ENCODE data around the gene PRF1. TPM values are rescaled to one million over a fixed set of nuclear protein-coding genes. Genes with fewer than 3 reads are reported as not detected.
"Not testable (repeated sequence)": the region's sequence is repeated elsewhere in the genome, so short reads cannot be mapped to it uniquely, and the experiment has no call there.

PRF1 gene
- total RNA-seq, 4 donors from 2014 or later = 0.18 to 2.1 (median 0.31) TPM; not detected in 1

GRCh38 chr10:70584909-70585544 lies 17.5 kb downstream of the PRF1 start:
- peaks cover 7 to 14% of the 10 kb centered on the region in 2 donors for H3K4me1 ChIP-seq
- H3K36me3 ChIP-seq = no peaks in the 10 kb centered on the region
- no peak overlapping the region for H3K4me3 ChIP-seq
- intact Hi-C loops (cut with DNase I; ENCODE audit: low total_unique reads) = no loop called here
- DNase-seq (no peak), ATAC-seq (no peak)
- H3K27me3 ChIP-seq = no peaks in the 10 kb centered on the region
- in situ Hi-C loops (cut with MboI; ENCODE audit: low sequenced_read_pairs in 4 of 4) = no loop called here
- no peaks in the 10 kb centered on the region for H3K9me3 ChIP-seq
- H3K27ac ChIP-seq = no peak overlapping the region
- TF ChIP-seq, protein P1, sequence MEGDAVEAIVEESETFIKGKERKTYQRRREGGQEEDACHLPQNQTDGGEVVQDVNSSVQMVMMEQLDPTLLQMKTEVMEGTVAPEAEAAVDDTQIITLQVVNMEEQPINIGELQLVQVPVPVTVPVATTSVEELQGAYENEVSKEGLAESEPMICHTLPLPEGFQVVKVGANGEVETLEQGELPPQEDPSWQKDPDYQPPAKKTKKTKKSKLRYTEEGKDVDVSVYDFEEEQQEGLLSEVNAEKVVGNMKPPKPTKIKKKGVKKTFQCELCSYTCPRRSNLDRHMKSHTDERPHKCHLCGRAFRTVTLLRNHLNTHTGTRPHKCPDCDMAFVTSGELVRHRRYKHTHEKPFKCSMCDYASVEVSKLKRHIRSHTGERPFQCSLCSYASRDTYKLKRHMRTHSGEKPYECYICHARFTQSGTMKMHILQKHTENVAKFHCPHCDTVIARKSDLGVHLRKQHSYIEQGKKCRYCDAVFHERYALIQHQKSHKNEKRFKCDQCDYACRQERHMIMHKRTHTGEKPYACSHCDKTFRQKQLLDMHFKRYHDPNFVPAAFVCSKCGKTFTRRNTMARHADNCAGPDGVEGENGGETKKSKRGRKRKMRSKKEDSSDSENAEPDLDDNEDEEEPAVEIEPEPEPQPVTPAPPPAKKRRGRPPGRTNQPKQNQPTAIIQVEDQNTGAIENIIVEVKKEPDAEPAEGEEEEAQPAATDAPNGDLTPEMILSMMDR (IDR thresholded peaks at IDR 0.05 in 4 of 5, conservative IDR thresholded peaks at IDR 0.05 in 1 of 5) = no peak
- TF ChIP-seq POLR2A (IDR thresholded peaks at IDR 0.05) = no peak

DNA sequence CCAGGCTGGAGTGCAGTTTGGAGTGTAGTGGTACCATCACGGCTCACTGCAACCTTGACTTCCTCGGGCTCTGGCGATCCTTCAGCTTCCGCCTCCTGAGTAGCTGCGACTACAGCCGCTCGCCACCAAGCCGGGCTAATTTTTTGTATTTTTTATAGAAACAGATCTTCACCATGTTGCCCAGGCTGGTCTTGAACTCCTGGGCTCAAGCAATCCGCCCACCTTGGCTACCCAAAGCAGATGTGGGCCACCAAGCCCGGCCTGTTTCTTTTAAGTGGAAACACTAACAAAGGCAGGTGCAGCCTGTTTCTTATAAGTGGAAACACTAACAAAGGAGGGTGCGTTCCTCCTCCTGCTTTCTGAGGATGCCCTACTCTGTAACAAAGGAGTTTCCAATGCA lies 18.2 kb downstream of the PRF1 start:
- TF ChIP-seq POLR2A (IDR thresholded peaks at IDR 0.05) = no peak
- TF ChIP-seq, protein P1 (IDR thresholded peaks at IDR 0.05 in 4 of 5, conservative IDR thresholded peaks at IDR 0.05 in 1 of 5) = no peak
- Histone ChIP-seq H3K9me3 (no peaks in the 10 kb centered on the region), H3K4me3 (no peak overlapping the region), H3K27me3 (no peaks in the 10 kb centered on the region), H3K4me1 (peaks cover 7 to 11% of the 10 kb centered on the region in 2 donors), H3K36me3 (no peaks in the 10 kb centered on the region), H3K27ac (no peak overlapping the region)
- in situ Hi-C loops (cut with MboI; ENCODE audit: low sequenced_read_pairs in 4 of 4) (no loop called here), intact Hi-C loops (cut with DNase I; ENCODE audit: low total_unique reads) (no loop called here)
- ATAC-seq (no peak), DNase-seq (no peak)

DNA sequence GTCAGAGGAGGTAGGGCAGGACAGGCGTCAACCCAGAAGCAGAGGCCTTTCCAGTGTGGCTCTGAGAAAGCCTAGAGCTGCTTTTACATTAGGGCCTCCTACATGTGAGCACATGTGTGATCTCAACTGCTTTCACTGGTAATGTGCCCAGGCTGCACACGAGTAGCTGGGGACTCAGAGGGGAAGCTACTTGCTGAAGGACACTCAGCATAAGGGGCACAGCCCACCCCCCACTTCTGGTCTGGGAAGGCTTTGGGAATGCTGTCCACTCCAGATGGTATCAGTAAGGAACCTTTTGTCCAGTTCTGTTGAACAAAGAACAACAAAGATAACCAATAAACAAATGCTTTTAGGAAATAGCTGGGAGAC lies 18.9 kb downstream of the PRF1 start:
- no peak for TF ChIP-seq POLR2A (IDR thresholded peaks at IDR 0.05)
- TF ChIP-seq, protein P1 (IDR thresholded peaks at IDR 0.05 in 4 of 5, conservative IDR thresholded peaks at IDR 0.05 in 1 of 5) = no peak
- intact Hi-C loops (cut with DNase I; ENCODE audit: low total_unique reads) (no loop called here), in situ Hi-C loops (cut with MboI; ENCODE audit: low sequenced_read_pairs in 4 of 4) (no loop called here)
- no peak overlapping the region for H3K27ac ChIP-seq
- no peak for DNase-seq
- no peaks in the 10 kb centered on the region for H3K36me3 ChIP-seq
- peaks cover 3 to 9% of the 10 kb centered on the region in 2 donors for H3K4me1 ChIP-seq
- no peaks in the 10 kb centered on the region for H3K9me3 ChIP-seq
- H3K27me3 ChIP-seq = no peaks in the 10 kb centered on the region
- no peak overlapping the region for H3K4me3 ChIP-seq
- no peak for ATAC-seq

DNA sequence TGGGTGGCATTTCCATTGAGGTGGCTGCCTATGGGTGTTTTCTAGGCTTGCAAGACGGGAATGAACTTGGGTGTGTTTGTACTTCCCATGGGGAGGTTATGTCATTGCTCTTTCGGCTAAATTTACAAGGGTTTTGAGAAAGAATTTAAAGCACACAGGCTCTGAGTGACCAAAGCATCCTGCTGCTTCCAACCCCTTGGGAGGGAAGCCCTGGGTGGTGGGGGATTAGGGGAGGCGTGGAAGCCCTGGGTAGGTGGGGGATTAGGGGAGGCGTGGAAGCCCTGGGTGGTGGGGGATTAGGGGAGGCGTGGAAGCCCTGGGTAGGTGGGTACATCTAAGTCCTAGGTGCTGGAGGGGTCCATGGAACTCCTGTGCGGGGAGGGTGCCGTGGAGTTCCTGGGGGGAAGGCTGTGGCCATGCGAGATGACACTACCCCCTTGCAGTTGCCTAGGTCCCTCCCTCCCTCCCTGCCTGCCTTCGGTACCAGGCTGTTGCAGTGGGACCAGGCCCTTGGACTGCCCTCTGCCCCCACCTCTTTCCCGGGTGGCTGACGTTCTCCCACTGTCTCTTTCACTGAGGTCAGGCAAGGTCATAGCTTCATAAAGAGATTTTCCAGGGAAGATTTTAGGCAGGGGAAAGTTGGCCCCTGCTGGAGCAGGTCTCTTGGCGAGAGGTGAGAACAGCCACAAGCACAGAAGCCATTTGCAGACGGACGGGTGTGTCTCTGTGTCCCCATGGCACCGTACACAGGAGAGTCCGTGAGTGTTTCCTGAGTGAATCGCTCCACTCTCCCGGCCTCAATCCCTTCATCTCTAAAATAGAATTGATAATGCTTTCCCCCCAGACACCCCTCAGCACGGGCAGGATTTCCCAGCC lies 19.5 kb downstream of the PRF1 start:
- intact Hi-C loops (cut with DNase I; ENCODE audit: low total_unique reads) = no loop called here
- TF ChIP-seq POLR2A (IDR thresholded peaks at IDR 0.05) = no peak
- TF ChIP-seq, protein P1 (IDR thresholded peaks at IDR 0.05 in 4 of 5, conservative IDR thresholded peaks at IDR 0.05 in 1 of 5) = no peak
- Histone ChIP-seq H3K27ac (no peak overlapping the region), H3K4me3 (no peak overlapping the region), H3K9me3 (no peaks in the 10 kb centered on the region), H3K36me3 (no peaks in the 10 kb centered on the region), H3K4me1 (peaks cover 0 to 9% of the 10 kb centered on the region in 2 donors), H3K27me3 (no peaks in the 10 kb centered on the region)
- in situ Hi-C loops (cut with MboI; ENCODE audit: low sequenced_read_pairs in 4 of 4) = no loop called here
- ATAC-seq (no peak), DNase-seq (no peak)

DNA sequence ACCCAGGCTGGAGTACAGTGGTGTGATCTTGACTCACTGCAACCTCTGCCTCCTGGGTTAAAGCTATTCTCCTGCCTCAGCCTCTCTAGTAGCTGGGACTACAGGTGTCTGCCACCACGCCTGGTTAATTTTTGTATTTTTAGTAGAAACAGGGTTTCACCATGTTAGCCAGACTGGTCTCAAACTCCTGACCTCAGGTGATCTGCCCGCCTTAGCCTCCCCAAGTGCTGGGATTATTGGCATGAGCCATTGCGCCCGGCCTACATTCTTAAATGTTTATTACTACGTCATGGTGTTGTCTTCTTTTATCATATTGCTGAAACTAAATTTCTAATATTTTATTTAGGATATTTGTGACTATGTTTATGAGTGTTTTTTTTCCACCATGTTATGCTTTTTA lies 21.4 kb downstream of the PRF1 start:
- in situ Hi-C loops (cut with MboI; ENCODE audit: low sequenced_read_pairs in 4 of 4); intact Hi-C loops (cut with DNase I; ENCODE audit: low total_unique reads); DNase-seq; H3K4me3 ChIP-seq; H3K27me3 ChIP-seq; H3K27ac ChIP-seq; H3K9me3 ChIP-seq; ATAC-seq; H3K36me3 ChIP-seq: not testable (repeated sequence)
- peaks cover 0 to 13% of the 10 kb centered on the region in 2 donors for H3K4me1 ChIP-seq

Measured in gastrocnemius medialis (tissue), 4 donors.